ENCODE data around the gene ATG7. TPM values are rescaled to one million over a fixed set of nuclear protein-coding genes. Genes with fewer than 3 reads are reported as not detected.
"Not testable (repeated sequence)": the region's sequence is repeated elsewhere in the genome, so short reads cannot be mapped to it uniquely, and the experiment has no call there.

The ATG7 gene
- total and polyA plus RNA-seq, 2 experiments from 2014 or later: 22.2 to 22.9 TPM

DNA sequence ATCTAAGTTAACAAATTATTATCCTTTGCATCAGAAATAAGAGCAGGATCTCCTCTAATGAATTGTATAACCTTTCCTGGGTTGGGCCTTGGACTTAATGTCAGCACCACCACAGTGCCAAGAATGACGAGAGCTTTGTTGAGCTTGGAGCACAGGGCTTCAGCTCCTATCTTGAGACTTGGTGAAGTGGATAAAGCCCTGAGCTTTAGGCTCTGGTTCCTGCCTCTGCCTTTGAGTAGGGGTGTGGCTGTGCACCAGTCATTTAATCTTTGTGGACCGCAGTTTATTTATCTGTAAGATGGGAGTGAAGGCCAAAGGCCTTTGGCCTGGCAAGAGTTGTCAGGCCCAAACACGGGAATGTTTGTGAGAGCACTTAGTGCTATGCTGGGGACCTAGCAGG is 209.4 kb downstream of the ATG7 start:
- TF ChIP-seq, protein P1, sequence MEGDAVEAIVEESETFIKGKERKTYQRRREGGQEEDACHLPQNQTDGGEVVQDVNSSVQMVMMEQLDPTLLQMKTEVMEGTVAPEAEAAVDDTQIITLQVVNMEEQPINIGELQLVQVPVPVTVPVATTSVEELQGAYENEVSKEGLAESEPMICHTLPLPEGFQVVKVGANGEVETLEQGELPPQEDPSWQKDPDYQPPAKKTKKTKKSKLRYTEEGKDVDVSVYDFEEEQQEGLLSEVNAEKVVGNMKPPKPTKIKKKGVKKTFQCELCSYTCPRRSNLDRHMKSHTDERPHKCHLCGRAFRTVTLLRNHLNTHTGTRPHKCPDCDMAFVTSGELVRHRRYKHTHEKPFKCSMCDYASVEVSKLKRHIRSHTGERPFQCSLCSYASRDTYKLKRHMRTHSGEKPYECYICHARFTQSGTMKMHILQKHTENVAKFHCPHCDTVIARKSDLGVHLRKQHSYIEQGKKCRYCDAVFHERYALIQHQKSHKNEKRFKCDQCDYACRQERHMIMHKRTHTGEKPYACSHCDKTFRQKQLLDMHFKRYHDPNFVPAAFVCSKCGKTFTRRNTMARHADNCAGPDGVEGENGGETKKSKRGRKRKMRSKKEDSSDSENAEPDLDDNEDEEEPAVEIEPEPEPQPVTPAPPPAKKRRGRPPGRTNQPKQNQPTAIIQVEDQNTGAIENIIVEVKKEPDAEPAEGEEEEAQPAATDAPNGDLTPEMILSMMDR (IDR thresholded peaks at IDR 0.05; ENCODE audit: low read depth, low read length): no peak
- Histone ChIP-seq H3K36me3 (no peaks in the 10 kb centered on the region), H3K27me3 (no peaks in the 10 kb centered on the region), H3K4me1 (ENCODE audit: low read depth) (peaks cover 7% of the 10 kb centered on the region), H3K4me3 (no peak overlapping the region), H3K27ac (no peak overlapping the region), H3K9me3 (ENCODE audit: low read depth) (no peaks in the 10 kb centered on the region)
- DNase-seq (ENCODE audit: low read depth in 1 of 2, low spot score in 1 of 2): no peak

GRCh38 chr3:11482021-11482420 is 209.8 kb downstream of the ATG7 start:
- H3K36me3 ChIP-seq: no peaks in the 10 kb centered on the region
- no peaks in the 10 kb centered on the region for H3K9me3 ChIP-seq (ENCODE audit: low read depth)
- peak in 1 of 2 donors; percentile 53 for DNase-seq (ENCODE audit: low read depth in 1 of 2, low spot score in 1 of 2)
- no peak overlapping the region for H3K4me3 ChIP-seq
- H3K27ac ChIP-seq: no peak overlapping the region
- no peaks in the 10 kb centered on the region for H3K27me3 ChIP-seq
- TF ChIP-seq, protein P1 (IDR thresholded peaks at IDR 0.05; ENCODE audit: low read depth, low read length): no peak
- H3K4me1 ChIP-seq (ENCODE audit: low read depth): peaks cover 7% of the 10 kb centered on the region

DNA sequence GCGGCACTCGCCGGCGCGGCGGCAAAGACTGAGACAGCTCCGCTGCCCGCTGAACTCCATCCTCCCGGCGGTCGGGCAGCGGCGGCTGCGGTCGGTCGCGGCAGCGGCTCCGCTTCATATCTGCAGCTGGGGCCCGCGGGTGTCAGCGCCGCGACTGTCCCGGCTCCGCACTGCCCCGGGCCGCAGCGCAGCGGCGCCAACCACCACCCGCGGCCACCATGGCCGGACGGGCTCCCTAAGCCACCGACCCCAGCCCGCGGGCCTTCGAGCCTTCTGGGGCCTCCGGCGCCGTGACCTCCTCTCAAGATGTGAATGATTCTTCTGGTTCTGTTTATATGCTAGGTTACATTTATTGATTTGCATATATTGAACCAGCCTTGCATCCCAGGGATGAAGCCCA is 216.2 kb downstream of the ATG7 start:
- DNase-seq (ENCODE audit: low read depth in 1 of 2, low spot score in 1 of 2); H3K4me3 ChIP-seq; H3K27me3 ChIP-seq; H3K9me3 ChIP-seq (ENCODE audit: low read depth); H3K4me1 ChIP-seq (ENCODE audit: low read depth); H3K27ac ChIP-seq; H3K36me3 ChIP-seq: not testable (repeated sequence)

DNA sequence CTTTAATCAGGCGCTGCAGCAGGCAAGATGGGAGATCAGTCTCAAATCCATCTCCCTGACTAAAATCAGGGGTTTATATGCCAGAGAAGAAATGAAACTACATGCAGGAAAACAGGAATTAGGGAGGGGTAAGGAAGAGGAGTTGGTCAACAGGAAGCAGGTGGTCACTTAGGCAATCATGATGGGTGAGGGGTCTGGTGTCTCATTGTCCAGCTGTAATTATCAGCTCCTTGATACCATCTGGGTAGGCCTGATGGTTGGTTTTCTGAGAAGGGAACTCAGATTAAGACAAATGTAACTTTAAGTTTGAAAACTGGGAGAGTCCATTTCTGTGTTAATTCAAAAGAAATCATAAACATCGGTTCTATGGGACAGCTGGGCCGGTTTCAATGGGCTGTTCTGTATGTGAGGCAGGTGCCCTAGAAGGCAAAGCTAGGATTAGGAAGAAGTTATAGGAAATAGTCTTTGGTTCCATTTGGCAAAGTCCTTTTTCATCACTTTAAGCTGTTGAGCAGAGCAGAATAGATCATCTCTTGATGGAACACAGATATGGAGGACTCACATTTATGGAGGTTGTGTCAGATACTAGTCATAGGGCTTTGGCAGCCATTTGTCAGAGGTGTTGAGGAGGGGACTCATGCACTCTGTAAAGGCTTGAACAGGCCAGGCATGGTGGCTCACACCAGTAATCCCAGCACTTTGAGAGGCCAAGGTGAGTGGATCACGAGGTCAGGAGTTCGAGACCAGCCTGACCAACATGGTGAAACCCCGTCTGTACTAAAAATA is 222.1 kb downstream of the ATG7 start:
- peaks cover 11% of the 10 kb centered on the region for H3K4me1 ChIP-seq (ENCODE audit: low read depth)
- H3K27ac ChIP-seq: no peak overlapping the region
- H3K27me3 ChIP-seq: no peaks in the 10 kb centered on the region
- DNase-seq (ENCODE audit: low read depth in 1 of 2, low spot score in 1 of 2): no peak
- H3K4me3 ChIP-seq: no peak overlapping the region
- TF ChIP-seq, protein P1 (IDR thresholded peaks at IDR 0.05; ENCODE audit: low read depth, low read length): no peak
- H3K9me3 ChIP-seq (ENCODE audit: low read depth): no peaks in the 10 kb centered on the region
- no peaks in the 10 kb centered on the region for H3K36me3 ChIP-seq

DNA sequence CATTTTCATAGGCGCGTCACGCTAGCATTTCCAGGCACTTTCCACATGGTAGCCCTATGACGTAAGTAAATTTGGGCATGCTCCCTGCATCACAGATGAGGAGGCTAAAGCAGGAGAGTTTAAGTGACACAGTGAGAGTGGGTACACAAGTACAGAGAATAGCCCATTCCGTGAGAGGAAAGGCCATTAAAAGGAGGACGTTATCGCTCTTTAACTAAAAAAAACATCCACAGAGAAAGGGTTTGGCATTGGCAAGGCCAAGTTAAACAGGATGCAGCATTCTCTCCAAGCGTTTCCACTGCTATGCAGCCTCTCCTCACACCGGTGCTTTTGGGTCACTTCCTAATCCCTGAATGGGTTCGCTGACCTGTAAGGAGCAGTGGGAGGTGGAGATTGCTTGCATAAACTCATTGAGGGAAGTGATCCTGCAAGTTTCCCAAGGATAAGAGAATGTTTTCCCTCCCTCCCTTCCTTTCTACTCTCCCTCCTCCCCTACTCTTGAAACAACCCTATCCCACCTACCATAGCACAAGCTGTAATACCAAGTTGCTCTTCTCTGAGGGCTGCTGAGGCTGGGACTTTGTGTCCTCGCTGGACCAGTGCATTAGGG is 223.9 kb downstream of the ATG7 start:
- Histone ChIP-seq H3K9me3 (ENCODE audit: low read depth) (no peaks in the 10 kb centered on the region), H3K36me3 (no peaks in the 10 kb centered on the region), H3K27ac (peak overlapping the region; percentile 8), H3K27me3 (no peaks in the 10 kb centered on the region), H3K4me3 (no peak overlapping the region), H3K4me1 (ENCODE audit: low read depth) (peaks cover 11% of the 10 kb centered on the region)
- DNase-seq (ENCODE audit: low read depth in 1 of 2, low spot score in 1 of 2): peak in 1 of 2 donors; percentile 54
- TF ChIP-seq, protein P1 (IDR thresholded peaks at IDR 0.05; ENCODE audit: low read depth, low read length): no peak

GRCh38 chr3:11498177-11498576 is 226.0 kb downstream of the ATG7 start:
- no peak for DNase-seq (ENCODE audit: low read depth in 1 of 2, low spot score in 1 of 2)
- H3K27me3 ChIP-seq: no peaks in the 10 kb centered on the region
- peaks cover 11% of the 10 kb centered on the region for H3K4me1 ChIP-seq (ENCODE audit: low read depth)
- H3K36me3 ChIP-seq: no peaks in the 10 kb centered on the region
- no peaks in the 10 kb centered on the region for H3K9me3 ChIP-seq (ENCODE audit: low read depth)
- no peak overlapping the region for H3K4me3 ChIP-seq
- H3K27ac ChIP-seq: no peak overlapping the region
- TF ChIP-seq, protein P1 (IDR thresholded peaks at IDR 0.05; ENCODE audit: low read depth, low read length): no peak

Measured in cardiac muscle cell (in vitro differentiated cells and primary cell).